Esophagus squamous epithelium (tissue), 4 donors: Measurements from ENCODE around the gene FLNB.

Experiments
- POLR2A ChIP-seq, 4 donors: fragments of 450-650 bp; IDR thresholded peaks; one replicate each; pipeline ENCODE4 v1.6.1; 2017; ENCODE audit warnings: antibody characterized with exemption in 4 of 4, mild to moderate bottlenecking in 4 of 4, moderate library complexity in 3 of 4
- TF ChIP-seq, protein P1 (sequence below), 6 experiments: fragments of 450-650 bp in 4 of 6; fragments of 200-600 bp in 2 of 6; sonication (generic) in 2 of 6; IDR thresholded peaks; one replicate each; pipeline ENCODE4 v1.5.1; 2016 to 2019; ENCODE audit warnings: antibody characterized with exemption in 6 of 6, mild to moderate bottlenecking in 4 of 6, moderate library complexity in 4 of 6

- TF ChIP-seq, protein P1, sequence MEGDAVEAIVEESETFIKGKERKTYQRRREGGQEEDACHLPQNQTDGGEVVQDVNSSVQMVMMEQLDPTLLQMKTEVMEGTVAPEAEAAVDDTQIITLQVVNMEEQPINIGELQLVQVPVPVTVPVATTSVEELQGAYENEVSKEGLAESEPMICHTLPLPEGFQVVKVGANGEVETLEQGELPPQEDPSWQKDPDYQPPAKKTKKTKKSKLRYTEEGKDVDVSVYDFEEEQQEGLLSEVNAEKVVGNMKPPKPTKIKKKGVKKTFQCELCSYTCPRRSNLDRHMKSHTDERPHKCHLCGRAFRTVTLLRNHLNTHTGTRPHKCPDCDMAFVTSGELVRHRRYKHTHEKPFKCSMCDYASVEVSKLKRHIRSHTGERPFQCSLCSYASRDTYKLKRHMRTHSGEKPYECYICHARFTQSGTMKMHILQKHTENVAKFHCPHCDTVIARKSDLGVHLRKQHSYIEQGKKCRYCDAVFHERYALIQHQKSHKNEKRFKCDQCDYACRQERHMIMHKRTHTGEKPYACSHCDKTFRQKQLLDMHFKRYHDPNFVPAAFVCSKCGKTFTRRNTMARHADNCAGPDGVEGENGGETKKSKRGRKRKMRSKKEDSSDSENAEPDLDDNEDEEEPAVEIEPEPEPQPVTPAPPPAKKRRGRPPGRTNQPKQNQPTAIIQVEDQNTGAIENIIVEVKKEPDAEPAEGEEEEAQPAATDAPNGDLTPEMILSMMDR (IDR thresholded peaks at IDR 0.05) = no peak
- TF ChIP-seq POLR2A (IDR thresholded peaks at IDR 0.05) = no peak
Observed at GRCh38 chr3:58180940-58181587, 172.8 kb downstream of the FLNB start.
